Hematopoietic multipotent progenitor cell treated with erythropoietin and hydrocortisone succinate and interleukin-3 and kit ligand, for 4 days (in vitro differentiated cells): Measurements from ENCODE around the gene CCDC121.

ENCODE experiments used
- DNase-seq: peaks from one replicate; pipeline ENCODE4 v3.0.0-alpha.2; 2015

Gene CCDC121

DNA sequence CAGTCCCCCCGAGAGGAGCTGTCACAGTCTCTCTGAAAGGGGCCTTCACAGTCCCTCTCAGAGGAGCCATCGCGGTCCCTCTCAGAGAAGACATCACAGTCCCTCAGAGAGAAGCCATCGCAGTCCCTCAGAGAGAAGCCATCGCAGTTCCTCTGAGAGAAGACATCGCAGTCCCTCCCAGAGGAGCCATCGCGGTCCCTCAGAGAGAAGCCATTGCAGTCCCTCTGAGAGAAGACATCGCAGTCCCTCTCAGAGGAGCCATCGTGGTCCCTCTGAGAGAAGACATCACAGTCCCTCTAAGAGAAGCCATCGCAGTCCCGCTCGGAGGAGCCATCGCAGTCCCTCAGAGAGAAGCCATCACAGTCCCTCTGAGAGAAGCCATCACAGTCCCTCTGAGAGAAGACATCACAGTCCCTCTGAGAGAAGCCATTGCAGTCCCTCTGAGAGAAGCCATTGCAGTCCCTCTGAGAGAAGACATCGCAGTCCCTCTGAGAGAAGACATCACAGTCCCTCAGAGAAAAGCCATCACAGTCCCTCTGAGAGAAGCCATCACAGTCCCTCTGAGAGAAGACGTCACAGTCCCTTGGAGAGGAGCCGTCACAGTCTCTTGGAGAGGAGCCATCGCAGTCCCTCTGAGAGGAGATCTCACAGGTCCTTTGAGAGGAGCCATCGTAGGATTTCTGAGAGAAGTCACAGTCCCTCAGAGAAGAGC lies 47.2 kb downstream of the CCDC121 start:
- no peak for DNase-seq
